Stimulated activated CD4-positive, alpha-beta T cell treated with anti-CD3 and anti-CD28 coated beads, TNF-alpha, amount 100 ng/mL, for 4 hours (primary cell): Measurements from ENCODE around the gene ZDBF2.
"Not testable (repeated sequence)": the region's sequence is repeated elsewhere in the genome, so short reads cannot be mapped to it uniquely, and the experiment has no call there.

Experiments
- DNase-seq, 3 experiments: peaks; one replicate each; pipeline ENCODE4 v3.0.0-alpha.2; 2020; ENCODE audit warnings: low read depth in 3 of 3

Gene ZDBF2

DNA sequence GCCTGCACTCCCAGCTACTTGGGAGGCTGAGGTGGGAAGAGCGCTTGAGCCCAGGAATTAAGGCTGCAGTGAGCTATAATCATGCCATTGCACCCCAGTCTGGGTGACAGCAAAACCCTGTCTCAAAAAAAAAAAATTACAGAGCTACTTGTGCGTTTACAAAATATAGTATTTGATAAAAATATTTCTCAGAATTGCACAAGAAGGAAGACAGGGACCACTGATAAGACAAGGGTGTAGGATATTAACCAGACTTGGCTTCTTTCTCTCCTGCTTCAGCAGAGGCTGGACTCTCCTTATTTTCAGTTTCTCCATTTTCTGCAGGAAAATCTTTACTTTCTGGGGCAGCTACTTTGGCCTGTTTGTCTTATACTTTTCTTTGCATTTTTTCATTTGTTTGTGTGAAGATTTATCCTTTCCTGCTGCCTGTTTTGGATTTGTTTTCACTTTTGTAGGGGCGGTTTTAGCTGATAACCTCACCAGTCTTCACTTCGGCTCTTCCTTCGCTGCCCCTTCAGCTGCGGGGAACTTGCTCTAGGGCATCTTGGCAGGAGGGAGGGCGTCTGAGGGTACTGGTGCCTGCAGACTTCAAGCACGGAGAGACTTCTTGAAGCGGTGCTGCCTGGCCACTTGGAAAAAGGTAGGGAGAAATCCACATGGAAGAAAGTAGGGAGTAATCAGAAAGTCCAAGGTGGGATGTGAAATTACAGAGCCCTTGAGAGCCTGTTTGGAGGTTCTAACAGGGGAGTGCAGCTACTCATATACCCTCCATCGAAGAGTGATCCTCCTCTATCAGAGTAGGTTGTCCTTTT, 14.9 kb upstream of the ZDBF2 start:
- no peak for DNase-seq

DNA sequence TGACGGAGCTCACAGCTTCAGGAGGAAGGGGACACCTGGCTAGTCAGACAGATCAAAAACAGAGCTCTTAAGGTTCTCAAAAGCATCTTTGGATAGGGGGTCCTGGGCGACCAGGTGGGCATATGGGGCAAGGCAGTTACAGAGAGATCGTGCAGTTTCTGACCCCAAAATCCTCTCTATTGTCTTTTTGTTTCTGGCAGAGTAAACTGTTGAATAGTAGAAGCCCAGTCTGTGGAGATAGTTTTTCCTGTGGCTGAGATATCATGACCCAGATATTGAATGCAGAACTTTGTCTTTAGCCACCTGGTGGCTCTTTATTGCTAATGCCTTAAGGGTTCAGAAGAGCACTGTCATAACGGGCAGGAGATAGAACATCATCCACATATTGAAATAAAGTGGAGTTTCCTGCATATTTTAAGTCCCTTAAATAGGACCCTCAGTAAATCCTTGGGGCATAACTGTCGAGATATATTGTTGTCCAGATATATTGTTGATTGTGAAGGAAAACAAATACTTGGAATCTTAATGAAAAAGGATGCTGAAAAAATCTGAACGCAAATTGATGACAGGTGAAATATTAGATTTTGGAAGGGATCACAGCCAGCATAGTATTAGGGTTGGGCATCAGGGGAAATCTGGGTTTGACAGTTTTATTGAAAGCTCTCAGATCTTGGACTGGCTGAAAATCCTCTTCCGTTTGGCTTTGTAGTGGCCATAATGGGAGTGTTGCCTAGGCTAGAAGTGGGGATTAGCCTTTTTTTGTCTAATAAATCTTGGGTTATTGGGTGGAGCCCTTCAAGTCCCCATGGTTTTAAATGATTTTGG, 14.1 kb upstream of the ZDBF2 start:
- DNase-seq: no peak

DNA sequence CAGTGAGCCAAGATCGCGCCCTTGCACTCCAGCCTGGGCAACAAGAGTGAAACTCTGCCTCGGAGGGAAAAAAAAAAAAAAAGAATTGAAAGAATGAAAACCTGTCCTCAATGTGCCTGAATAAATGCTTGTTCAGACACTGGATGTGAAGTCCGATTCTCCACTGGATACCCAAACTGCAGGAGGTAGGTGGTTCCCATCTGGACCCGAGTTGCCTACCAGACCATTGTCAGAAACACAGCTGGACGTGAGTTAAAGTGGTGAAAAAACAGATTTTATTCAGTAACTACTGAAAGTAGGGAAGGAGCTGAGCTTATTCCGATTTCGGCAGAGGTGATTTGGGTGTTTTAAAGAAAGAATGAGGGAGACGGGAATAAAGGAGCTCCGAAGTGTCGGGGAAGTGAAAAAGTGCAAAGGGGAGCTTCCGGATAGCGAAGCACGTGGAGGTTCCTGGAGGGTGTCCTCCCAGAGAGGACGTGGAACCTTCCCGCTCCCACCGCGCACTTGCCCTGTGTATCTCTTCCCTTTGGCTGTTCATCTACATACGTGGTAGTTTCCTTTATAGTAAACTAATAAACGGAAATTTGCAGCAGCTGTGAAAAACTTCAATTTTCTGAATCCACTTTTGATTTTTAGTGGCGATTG, 10.4 kb upstream of the ZDBF2 start:
- DNase-seq: no peak

DNA sequence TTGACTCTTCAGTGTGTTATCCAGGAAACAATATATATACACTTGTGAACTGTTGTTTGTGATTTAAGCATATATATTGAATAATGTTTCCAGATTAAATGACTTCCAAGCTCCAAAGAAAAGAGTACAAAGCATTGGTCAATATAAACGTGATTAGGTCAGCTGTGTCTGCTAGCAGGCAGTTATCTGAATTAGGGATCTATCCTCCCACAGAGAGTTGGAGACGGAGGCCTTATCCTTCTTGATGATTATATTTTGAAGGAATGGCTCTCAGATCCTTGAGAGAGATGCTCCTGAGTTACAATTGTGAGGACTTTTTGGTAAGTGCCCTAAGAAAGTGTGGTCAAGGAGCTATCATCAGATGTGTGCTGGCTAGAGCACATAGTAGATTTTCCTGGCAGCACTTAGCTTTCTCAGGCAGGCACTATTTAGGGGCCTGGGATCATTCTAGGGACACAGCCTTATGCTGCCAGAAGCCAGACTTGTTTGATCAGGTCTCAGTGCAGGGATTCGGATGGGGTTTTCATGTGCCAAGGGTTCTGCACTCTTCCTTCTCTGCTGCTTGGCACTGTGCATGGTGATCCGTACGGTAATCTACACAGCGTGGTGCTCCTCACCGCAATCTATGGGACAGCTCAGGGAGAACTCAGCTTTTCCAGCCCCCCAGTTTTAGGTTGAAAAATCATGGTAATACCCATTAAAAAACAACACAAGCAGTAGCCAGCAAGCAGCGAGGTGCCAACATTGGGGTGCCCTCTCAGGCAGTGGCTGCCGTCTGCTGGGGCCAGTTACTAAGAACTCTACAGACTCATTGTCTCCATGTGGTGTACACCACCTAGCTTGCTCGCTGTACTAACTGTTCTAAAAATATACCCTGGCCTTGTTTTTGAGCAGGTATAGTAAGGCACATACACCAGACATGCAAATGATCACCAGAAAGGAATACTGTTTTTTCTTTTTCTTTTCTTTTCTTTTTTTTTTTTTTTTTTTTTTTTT, 8.0 kb upstream of the ZDBF2 start:
- no peak for DNase-seq

DNA sequence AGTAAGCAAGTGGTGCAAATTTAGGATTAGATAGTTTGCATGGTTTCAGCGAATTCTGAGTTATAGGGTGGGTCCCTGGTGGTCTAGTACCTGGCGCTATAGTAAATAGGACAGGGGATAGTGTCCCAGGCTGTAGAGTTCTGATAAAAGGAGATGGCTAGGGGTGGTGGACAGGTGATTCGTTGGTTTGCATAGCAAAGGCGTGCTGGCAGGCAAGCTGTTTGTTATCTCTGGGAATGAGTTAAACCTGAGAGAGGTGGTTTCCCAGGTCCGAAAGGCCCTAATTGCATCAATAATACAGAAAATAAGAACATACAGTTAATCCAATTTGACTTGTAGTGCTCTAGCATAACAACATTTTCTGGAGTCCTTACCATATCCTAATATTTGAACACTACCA, 6.9 kb upstream of the ZDBF2 start:
- no peak for DNase-seq

DNA sequence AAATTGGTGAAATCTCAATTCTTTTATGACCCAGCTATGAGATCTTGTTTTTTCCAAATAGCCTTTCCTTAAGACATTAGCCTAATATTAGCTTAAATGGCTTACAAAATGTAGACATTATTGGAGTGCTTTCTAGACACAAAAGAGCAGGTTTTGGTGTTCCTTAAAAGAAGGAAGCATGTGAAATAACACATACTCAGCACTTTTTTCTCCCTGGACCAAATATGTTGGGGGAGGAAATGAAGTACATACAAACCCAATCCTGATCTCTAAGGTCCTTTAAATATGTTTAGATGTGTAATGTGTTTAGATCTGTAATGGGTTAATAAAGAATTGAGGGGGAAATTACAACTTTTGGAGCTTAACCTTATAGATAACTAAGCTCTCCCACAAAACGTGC, 3.4 kb upstream of the ZDBF2 start:
- no peak for DNase-seq

DNA sequence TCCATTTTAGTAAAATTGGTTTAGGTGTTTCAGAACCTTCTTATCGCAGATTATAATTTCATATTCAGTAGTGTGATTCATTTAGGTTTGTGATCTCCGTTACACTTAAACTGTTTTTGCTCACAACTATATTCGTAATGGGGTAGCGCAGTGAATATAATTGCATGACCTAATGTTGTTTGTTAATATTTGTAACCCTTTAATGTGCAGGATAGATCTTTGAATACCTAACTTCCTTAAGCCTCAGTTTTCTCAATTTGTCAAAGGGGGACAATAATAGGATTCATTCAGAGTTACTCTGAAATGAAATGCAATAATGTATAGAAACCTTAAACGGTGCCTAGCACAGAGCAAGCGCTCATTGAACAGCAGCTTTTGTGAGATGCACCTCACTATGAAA, 558 bp upstream of the ZDBF2 start:
- DNase-seq: no peak

DNA sequence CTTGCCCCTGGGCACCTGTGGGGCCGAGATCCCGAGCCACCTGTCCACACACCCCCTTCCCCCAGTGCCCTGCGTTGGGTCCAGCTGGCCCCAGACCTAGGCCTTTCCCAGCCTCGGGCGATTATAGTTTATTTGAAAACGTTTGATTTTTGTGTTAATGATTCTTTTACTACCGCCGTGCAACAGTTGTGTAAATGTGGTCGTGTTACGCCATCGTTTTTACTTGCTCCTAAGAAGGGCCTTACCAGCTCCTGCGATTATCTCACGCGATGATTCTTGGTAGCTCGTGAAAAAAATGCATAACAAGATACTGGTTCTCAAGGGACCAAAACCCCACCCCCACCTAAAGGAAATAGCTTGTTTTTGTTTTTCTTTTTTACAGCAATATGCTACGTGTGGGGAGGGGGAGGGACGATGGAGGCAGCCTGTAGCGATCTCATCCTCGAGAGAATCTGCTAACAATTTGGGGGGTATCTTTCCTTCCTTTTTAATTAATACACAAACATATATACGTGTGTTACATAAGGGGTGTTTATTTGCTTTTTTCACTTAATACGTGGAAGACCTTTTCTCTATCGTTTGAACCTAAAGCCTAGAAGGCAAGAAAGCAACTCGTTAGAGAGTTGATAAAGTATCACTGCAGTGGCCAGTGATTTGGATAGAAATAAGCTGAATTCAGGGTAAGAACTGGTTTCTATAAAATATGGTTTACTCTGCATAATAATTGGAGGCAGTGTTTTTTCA, 1.0 kb downstream of the ZDBF2 start:
- DNase-seq: no peak

DNA sequence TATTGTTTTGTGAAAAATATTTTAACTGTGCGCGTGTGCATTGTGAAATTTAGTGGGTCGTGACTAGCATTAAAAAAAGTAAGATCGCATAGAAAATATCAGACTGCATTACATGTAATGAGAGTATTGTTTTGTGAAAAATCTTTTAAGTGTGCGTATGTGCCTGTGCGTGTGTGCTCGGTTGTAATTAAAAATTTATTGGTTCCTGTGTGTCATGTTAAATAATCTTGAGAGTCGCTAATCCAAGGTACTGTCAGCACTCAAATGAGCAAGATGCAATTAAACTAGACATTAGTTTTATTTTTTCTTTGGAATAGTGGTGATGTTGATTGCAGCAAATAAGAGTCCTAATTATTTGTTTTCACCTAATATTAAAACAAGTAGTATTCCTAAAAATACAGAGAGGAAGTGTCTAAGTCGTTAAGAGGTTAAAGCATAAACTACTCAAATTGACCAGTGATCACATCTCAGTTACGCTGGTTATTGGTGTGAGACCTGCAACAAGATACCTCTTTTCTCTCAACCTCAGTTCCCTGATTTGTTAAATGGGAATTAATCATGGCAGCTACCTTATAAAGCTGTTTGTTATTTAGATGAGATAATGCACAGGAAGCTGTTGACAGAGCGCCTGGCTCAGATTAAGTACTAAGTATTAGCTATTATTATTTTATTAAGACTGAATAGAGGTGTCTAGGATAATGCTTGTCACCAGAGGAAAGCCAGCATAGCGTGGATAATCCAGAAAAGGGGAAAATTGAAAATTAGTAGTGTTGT, 1.9 kb downstream of the ZDBF2 start:
- no peak for DNase-seq

DNA sequence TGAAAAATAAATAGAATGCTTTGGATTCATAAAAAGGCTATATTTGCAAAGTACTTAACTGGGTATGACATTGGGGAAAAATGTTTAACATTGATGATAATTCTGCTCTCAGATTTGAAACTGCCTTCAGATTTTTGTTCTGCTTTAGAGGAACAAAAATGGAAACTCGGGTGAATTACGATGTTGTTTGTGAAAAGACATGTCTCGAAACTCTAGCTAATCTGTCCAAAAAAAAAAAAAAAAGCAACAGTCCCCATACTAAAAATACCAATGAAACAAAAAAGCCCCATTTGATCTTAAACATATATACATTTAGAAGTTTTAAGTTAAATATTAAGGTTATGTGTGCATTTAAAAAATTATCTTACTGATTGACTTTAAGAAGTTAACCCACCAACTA, 3.0 kb downstream of the ZDBF2 start:
- no peak for DNase-seq

DNA sequence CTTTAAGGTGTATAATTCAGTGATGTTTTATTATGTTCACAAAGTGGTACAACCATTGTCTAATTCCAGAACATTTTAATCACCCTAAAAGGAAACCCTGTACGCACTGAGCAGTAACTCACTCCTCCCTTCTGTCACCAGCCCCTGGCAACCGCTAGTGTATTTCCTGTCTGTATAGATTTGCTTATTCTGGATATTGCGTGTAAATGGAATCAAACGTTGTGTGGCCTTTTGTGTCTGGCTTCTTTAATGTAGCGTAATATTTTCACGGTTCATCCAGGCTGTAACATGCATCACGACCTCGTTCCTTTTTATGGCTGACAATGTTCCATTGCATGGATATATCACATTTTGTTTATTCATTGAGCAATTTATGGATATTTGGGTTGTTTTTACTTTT, 8.3 kb downstream of the ZDBF2 start:
- no peak for DNase-seq

DNA sequence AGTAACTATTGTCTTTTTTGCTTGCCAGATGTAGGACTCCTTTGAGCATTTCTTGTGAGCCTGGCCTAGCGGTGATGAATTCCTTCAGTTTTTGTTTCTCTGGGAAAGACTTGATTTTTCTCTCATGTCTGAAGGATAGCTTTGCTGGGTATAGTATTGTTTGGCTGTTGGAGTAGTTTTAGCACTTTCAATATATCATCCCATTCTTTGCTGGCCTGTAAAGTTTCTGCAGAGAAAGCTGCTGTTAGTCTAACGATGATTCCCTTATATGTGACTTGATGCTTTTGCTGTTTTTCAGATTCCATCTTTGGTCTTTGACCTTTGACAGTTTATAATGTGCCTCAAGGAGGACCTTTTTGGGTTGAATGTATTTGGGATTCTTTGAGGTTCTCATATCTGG, 12.7 kb downstream of the ZDBF2 start:
- DNase-seq: no peak

DNA sequence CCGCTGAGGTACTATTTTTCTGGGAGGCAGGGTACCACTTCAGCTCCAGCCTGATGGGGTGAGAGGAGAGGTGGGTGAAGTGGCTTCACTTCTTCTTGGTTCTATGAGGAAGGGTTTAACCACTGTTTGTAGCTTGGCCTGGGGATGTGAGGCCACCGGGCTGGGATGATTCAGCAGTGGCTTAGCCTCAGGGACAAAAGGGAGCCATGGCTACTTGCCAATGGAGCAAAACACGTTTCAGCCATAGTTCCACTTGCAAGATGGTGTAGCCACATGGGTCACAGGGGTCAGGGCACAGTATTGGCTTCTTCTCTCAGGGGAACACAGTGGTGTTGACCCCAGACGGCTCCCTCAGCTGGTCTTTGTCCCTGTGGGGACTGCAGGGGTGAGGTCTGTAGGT, 14.9 kb downstream of the ZDBF2 start:
- no peak for DNase-seq

DNA sequence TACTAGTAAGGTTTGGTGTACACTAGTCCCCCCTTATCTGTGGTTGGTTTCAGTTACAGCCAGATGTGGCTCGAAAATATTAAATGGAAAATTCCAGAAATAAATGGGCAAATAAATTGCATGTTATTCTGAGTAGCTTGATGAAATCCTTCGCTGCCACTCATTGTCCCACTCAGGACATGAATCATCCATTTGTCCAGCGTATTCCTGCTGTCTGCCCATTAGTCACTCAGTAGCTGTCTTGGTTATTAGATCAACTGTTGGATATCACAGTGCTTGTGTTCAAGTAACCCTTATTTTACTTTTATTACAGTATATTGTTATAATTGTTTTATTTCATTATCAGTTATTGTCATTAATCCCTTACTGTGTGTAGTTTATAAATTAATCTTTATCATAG, 21.7 kb downstream of the ZDBF2 start:
- DNase-seq: no peak

DNA sequence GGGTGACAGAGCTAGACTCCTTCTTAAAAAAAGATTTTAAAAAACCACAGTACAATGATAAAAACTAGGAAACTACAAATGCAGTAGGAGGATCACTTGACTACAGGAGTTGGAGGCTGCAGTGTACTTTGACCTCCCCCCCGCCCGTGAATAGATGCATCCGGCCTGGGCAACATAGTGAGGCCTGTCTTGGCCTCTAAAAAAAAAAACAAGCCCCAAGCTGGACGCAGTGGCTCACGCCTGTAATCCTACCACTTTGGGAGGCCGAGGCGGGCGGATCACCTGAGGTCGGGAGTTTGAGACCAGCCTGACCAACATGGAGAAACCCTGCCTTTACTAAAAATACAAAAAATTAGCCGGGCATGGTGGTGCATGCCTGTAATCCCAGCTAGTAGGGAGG, 25.1 kb downstream of the ZDBF2 start:
- DNase-seq: not testable (repeated sequence)

DNA sequence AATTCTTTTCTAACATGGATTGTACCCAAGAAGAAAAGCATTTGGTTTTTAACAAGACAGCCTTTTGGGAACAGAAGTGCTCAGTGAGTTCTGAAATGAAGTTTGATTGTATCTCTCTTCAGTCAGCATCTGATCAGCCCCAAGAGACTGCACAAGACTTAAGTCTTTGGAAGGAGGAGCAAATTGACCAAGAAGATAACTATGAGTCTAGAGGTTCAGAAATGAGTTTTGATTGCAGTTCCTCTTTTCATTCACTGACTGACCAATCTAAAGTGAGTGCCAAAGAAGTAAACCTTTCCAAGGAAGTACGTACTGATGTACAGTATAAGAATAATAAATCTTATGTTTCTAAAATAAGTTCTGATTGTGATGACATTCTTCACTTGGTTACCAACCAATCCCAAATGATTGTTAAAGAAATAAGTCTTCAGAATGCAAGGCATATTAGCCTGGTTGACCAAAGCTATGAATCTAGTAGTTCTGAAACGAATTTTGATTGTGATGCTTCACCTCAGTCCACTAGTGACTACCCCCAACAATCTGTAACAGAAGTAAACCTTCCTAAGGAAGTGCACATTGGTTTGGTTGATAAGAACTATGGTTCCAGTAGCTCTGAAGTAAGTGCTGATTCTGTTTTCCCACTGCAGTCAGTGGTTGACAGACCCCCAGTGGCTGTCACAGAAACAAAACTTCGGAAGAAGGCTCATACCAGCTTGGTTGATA, 31.2 kb downstream of the ZDBF2 start:
- no peak for DNase-seq

DNA sequence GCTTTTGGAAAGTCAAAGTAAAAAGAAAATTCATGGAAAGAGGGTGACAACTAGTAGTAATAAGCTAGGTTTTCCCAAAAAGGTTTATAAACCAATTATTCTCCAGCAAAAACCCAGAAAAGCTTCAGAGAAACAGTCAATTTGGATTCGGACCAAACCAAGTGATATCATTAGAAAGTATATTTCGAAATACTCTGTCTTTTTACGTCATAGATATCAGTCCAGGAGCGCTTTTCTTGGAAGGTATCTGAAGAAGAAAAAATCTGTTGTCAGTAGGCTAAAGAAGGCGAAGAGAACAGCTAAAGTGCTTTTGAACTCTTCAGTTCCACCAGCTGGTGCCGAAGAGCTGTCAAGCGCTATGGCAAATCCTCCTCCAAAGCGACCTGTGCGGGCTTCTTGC, 36.6 kb downstream of the ZDBF2 start:
- no peak for DNase-seq

DNA sequence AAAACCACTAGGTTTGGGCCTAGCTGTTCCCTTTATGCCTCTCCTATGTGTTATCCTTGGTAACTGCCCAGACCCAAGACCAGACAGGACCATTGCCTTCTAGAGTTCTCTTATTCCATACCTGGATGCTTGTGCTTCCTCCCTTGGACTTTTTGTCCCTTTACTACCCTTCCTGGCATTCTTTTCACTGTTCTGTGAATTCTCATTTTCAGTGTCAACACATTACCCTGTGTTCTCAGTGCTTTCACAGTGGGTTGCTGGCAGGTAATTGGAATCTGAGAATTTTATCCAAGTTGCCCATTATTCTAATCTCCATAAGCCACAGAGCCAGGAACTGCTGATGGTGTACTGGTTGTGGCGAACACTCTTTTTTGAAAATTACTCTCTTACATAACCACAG, 41.7 kb downstream of the ZDBF2 start:
- DNase-seq: no peak

DNA sequence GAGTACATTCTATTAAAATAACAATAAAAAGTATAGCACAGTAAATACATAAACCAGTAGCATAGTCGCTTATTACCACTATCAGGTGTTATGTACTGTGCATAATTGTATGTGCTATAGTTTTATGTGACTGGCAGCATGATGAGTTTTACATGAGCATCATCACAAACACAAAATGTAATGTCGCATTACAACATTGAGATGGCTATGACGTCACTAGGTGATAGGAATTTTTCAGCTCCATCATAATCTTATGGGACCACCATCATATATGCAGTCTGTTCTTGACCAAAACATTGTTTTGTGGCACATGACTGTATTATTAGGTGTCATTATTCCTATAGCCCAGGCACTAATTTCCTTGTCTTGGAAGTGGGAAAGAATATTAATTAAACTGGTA, 48.6 kb downstream of the ZDBF2 start:
- DNase-seq: no peak
